ENCODE results near the gene RNF169. TPM values are rescaled to one million over a fixed set of nuclear protein-coding genes. Genes with fewer than 3 reads are reported as not detected.
"Not testable (repeated sequence)": the region's sequence is repeated elsewhere in the genome, so short reads cannot be mapped to it uniquely, and the experiment has no call there.

Gene RNF169
- total RNA-seq, 1 donor from 2014 or later = 15.5 TPM

GRCh38 chr11:74755395-74755995, 6.8 kb downstream of the RNF169 start:
- no peak for TF ChIP-seq CTCF (IDR thresholded peaks at IDR 0.05)
- no peak for DNase-seq (ENCODE audit: extremely low spot score, unreplicated experiment)
- H3K9me3 Mint-ChIP-seq (ENCODE audit: unreplicated experiment) = no peaks in the 10 kb centered on the region
- no peak overlapping the region for H3K4me3 Mint-ChIP-seq (ENCODE audit: unreplicated experiment)
- peak overlapping the region; percentile 65 for H3K27ac Mint-ChIP-seq (ENCODE audit: unreplicated experiment)
- no peaks in the 10 kb centered on the region for H3K36me3 Mint-ChIP-seq (ENCODE audit: unreplicated experiment)
- H3K4me1 Mint-ChIP-seq (ENCODE audit: unreplicated experiment) = peaks cover 39% of the 10 kb centered on the region
- no peaks in the 10 kb centered on the region for H3K27me3 Mint-ChIP-seq (ENCODE audit: unreplicated experiment)

- no peak overlapping the region for H3K27ac Mint-ChIP-seq (ENCODE audit: unreplicated experiment)
- peaks cover 34% of the 10 kb centered on the region for H3K4me1 Mint-ChIP-seq (ENCODE audit: unreplicated experiment)
- no peak for TF ChIP-seq CTCF (IDR thresholded peaks at IDR 0.05)
- no peaks in the 10 kb centered on the region for H3K9me3 Mint-ChIP-seq (ENCODE audit: unreplicated experiment)
- H3K27me3 Mint-ChIP-seq (ENCODE audit: unreplicated experiment) = no peaks in the 10 kb centered on the region
- H3K4me3 Mint-ChIP-seq (ENCODE audit: unreplicated experiment) = no peak overlapping the region
- H3K36me3 Mint-ChIP-seq (ENCODE audit: unreplicated experiment) = no peaks in the 10 kb centered on the region
- DNase-seq (ENCODE audit: extremely low spot score, unreplicated experiment) = no peak
Observed at GRCh38 chr11:74756571-74756970, 7.9 kb downstream of the RNF169 start.

GRCh38 chr11:74766905-74767304, 18.3 kb downstream of the RNF169 start:
- H3K27ac Mint-ChIP-seq (ENCODE audit: unreplicated experiment) = no peak overlapping the region
- no peak for DNase-seq (ENCODE audit: extremely low spot score, unreplicated experiment)
- no peaks in the 10 kb centered on the region for H3K27me3 Mint-ChIP-seq (ENCODE audit: unreplicated experiment)
- H3K4me1 Mint-ChIP-seq (ENCODE audit: unreplicated experiment) = no peaks in the 10 kb centered on the region
- peaks cover 5% of the 10 kb centered on the region for H3K9me3 Mint-ChIP-seq (ENCODE audit: unreplicated experiment)
- TF ChIP-seq CTCF (IDR thresholded peaks at IDR 0.05) = no peak
- no peak overlapping the region for H3K4me3 Mint-ChIP-seq (ENCODE audit: unreplicated experiment)
- H3K36me3 Mint-ChIP-seq (ENCODE audit: unreplicated experiment) = peaks cover 11% of the 10 kb centered on the region

- not testable (repeated sequence) for DNase-seq (ENCODE audit: extremely low spot score, unreplicated experiment); H3K36me3 Mint-ChIP-seq (ENCODE audit: unreplicated experiment); H3K4me3 Mint-ChIP-seq (ENCODE audit: unreplicated experiment); H3K9me3 Mint-ChIP-seq (ENCODE audit: unreplicated experiment); H3K27ac Mint-ChIP-seq (ENCODE audit: unreplicated experiment); H3K27me3 Mint-ChIP-seq (ENCODE audit: unreplicated experiment); H3K4me1 Mint-ChIP-seq (ENCODE audit: unreplicated experiment)
Observed at GRCh38 chr11:74768172-74768651, 19.6 kb downstream of the RNF169 start.

- Mint-ChIP-seq H3K4me1 (ENCODE audit: unreplicated experiment) (peaks cover 9% of the 10 kb centered on the region), H3K27me3 (ENCODE audit: unreplicated experiment) (no peaks in the 10 kb centered on the region), H3K27ac (ENCODE audit: unreplicated experiment) (no peak overlapping the region), H3K9me3 (ENCODE audit: unreplicated experiment) (no peaks in the 10 kb centered on the region), H3K4me3 (ENCODE audit: unreplicated experiment) (no peak overlapping the region), H3K36me3 (ENCODE audit: unreplicated experiment) (peaks cover 4% of the 10 kb centered on the region)
- no peak for TF ChIP-seq CTCF (IDR thresholded peaks at IDR 0.05)
- DNase-seq (ENCODE audit: extremely low spot score, unreplicated experiment) = no peak
Observed at GRCh38 chr11:74769055-74769707, 20.5 kb downstream of the RNF169 start.

All from osteocyte (in vitro differentiated cells).